Right hindlimb (tissue), 1 donor: Measurements from ENCODE around the gene ZBTB48.

Source experiments
- DNase-seq: peaks from one replicate; pipeline ENCODE4 v3.0.0-alpha.2; 2018

ZBTB48 gene

GRCh38 chr1:6614019-6614928 lies 34.5 kb downstream of the ZBTB48 start:
- peak; percentile 76 for DNase-seq

GRCh38 chr1:6614929-6615785 lies 35.4 kb downstream of the ZBTB48 start:
- DNase-seq: no peak

DNA sequence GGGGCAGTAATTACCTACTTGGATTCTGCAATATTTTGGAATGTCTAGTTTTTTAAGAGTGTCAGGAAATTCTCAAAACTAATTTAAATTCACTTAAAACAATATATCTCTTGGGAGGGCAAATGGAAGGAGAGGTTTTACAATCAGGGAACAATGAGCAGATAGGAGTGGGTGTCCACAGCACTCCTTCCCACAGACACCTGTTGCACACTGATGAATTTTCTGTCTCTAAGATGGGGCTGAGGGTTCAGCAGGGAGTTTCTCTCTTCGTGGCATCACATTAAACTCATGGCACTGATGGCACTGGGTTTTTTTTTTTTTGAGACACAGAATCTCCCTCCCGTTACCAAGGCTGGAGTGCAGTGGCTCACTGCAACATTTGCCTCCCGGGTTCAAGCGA lies 39.3 kb downstream of the ZBTB48 start:
- DNase-seq: no peak

DNA sequence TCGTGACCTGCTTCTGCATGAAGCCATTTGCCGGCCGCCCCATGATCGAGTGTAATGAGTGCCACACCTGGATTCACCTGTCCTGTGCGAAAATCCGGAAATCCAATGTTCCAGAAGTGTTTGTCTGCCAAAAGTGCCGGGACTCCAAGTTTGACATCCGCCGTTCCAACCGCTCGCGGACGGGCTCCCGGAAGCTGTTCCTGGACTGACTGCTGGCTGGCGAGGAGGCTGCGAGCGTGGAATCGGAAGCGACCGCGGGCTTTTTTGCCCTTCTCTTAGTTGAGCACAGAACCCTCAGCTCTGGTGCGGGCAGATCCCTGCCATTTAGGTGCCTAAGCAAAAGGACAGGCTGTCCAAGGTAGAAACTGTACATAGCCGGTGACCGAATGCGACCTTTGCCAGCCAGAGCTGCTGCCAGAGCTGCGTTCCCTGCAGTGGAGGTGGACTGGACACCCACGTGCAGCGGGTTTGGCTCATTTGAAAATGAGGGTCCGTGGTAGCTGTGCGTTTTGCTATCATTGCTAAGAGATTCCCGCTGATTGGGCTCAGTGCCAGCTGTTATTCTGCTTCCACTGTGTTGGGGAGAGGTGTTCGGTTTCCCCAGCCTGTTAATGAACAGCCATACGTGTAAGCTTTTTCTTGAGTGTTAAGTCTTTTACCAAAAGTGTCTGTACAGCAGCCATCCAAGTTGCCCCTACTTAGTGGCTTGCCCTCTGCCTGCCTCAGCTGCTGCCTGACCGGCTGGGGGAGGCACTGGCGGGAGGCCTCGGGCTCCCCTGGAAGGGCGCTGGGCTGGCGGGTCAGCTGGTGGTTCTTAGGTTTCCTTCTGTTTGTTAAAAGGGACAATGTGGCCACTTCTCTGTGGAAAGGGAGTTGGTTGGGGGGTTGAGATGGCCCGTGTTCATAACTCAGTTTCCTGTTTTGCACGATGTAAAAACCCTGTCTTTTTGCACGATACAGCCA lies 41.9 kb downstream of the ZBTB48 start:
- no peak for DNase-seq

DNA sequence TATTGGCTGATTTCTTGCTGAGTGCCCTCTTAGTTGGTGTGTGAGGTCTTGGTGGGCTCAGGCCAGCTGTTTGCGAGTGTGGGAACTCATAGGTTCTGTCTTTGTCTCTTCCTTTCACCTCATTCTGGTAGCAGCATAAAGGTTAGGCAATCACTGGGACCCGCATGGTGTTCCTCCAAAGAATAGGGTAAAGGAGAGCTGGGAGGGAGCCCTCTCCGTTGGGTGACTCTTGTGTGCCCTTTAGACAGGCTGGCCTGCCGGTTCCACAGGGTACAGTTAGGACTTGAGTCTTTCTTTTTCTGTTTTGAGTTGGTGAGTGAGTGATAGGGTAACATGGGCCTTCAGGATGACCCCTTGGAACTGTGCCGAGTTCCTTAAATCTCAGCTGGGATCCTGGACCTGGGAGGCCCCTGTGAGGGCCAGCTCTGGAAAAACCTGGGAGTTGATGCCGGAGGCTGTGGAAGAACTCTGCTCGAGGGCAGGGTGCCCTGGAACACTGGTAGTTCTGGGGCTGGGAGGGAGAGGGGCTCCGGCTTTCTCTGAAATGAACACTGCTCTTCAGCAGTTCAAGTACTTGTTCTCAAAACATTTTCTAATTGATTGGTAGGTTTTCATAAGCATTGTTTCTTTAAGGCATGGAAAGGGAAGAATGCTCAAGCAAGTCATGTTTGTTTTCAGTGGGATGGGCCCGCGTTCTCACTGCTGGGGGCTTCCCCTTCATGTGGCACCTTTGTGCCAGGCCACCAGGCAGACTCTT lies 42.8 kb downstream of the ZBTB48 start:
- no peak for DNase-seq

DNA sequence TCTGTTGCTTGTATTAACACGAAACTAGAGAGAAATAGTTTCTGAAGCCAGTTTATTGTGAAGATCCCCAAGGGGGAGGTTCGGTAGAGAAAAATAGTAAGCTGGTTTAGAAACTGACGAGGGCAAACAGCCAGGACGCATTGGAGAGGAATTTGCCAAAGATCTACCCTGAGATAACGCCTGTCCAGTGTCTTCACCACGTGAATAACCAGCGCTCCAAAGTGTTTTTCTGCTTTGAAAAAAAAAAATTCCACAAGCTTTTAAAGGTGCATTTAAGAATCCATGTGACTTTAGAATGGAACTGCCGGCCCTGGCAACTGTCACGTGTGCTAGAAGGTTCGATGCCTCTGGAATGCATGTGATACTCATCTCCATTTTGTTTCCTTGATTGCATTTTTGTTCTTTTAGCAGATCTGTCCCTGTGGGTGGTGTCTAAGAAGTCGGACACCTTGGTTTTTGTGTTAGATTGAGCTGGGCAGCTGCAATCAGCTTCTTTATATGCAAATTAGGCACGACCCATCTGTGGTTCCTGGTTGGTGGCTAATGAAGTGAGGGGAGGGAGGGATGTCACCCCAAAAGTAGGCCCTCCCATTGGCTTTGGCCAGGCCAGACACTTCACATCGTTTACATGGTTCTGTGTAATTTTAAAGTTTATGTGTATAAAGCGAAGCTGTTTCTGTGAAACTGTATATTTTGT lies 43.6 kb downstream of the ZBTB48 start:
- no peak for DNase-seq

DNA sequence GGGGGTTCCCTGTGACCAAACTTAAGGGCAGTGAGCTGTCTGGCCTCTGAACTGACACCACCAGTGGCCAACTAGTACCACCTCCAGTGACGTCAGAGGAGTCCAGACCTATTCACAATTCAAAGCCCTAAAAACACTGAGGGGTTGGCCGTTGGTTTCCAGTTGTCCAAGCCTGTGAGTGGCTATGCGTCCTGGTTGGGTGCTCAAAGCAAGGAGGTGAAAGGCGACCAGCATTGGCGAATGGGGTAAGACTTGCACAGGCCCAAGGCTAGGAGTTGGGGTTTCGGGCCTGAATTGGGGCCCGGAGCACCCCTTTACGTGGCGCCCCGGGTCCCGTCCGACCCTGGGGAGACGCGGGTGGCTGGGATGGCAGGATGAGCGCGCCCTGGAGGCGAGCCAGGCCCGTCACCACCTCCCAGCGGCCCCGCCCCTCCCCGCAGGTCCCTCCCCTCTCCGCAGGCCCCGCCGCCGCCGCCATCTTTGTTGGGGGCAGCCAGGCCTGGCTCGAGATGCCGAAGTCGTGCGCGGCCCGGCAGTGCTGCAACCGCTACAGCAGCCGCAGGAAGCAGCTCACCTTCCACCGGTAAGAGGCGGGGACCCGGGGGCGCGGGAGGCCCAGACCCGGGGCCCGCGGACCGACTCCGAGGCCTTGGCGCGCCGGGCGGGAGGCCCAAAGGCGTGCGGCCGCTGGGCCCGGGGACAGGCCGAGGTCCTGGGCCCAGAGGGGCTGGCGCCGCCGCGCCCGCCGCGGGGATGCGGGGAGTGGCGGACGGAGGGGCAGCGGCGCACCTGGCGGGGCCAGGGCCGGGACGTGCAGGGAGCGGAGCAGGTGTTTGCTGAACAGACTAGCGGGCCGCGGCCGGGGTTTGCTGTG lies 45.2 kb downstream of the ZBTB48 start, which contains the start of gene THAP3:
TSS of gene THAP3 (plus strand) at position 159 of the 874 bp plus-strand sequence. CDS start at position 510, 351 bp downstream.
- peak; percentile 90 for DNase-seq

GRCh38 chr1:6625584-6626149 lies 45.9 kb downstream of the ZBTB48 start:
- DNase-seq: peak; percentile 45

- no peak for DNase-seq
Observed at GRCh38 chr1:6627031-6627430, 47.2 kb downstream of the ZBTB48 start.

- no peak for DNase-seq
Observed at GRCh38 chr1:6627841-6628545, 48.2 kb downstream of the ZBTB48 start.

DNA sequence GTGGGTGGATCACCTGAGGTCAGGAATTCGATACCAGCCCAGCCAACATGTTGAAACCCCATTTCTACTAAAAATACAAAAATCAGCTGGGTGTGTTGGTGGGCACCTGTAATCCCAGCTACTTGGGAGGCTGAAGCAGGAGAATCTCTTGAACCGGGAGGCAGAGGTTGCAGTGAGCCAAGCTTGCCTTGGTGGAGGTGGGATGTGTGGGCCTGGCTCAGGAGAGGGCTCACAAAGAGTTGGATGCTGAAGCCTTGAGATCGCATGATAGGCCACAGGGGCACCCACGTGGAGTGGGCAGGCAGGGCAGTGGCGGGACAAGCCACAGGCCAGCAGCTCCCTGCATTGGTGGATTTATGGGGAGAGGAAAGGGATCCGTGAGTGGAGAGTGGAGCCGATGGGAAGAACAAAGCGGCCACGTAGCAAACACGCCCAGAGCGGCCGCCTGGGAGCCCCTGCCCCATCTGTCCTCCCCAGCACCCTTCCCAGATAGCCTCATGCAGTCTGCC lies 49.2 kb downstream of the ZBTB48 start:
- DNase-seq: no peak

- DNase-seq: no peak
Observed at GRCh38 chr1:6630027-6630426, 50.2 kb downstream of the ZBTB48 start.

GRCh38 chr1:6631058-6631457 lies 51.3 kb downstream of the ZBTB48 start:
- DNase-seq: no peak

DNA sequence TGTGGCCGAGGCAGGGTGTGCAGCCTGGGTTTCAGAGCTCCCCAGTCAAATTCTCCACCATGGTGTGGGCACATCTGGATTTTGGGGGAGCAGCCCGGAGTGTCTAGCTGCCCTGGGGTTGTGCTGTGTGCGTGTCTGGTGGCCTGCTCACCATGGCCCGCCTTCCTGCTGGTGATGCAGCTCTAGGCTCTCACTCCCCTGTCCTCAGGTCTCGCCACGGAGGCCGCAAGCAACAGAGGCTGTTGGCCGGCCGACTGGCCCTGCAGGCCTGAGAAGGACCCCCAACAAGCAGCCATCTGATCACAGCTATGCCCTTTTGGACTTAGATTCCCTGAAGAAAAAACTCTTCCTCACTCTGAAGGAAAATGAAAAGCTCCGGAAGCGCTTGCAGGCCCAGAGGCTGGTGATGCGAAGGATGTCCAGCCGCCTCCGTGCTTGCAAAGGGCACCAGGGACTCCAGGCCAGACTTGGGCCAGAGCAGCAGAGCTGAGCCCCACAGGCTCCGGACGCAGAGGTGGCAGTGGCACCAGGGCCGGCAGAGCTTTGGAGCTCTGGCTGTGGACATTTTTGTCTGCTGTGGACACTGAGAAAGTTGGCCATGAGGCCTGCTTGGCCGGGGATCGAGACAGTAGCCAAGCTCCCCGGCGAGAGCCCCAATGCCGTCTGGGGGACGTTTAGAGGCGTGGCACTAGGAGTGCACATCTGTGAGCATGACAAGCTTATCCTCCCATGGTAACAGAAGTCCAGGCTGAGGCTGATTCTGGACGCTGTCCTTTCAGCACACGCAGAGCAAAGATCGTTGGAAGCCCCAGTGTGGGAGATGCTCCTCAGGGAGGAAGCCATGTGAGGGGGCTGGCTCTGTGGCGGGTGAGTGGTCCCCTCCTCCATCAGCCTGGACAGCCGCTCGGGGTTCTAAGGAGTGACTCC lies 53.1 kb downstream of the ZBTB48 start:
- DNase-seq: no peak

GRCh38 chr1:6634371-6635052 lies 54.7 kb downstream of the ZBTB48 start:
- peak; percentile 72 for DNase-seq

GRCh38 chr1:6635161-6635909 lies 55.5 kb downstream of the ZBTB48 start:
- DNase-seq: no peak
